HEK293 (cell line): ENCODE data around the gene FAM241A.

Experiments used
- CTCF ChIA-PET: fragments of 350-600 bp; formaldehyde crosslinking; extraction: SDS; loops from one replicate; lab custom pipeline; 2021; ENCODE audit warnings: antibody characterized with exemption; lab: Yijun Ruan, JAX
- POLR2A ChIA-PET: fragments of 300-600 bp; formaldehyde crosslinking; extraction: SDS; loops from one replicate; lab custom pipeline; 2020; ENCODE audit warnings: antibody characterized with exemption, inconsistent platforms; lab: Yijun Ruan, JAX
- H3K27ac ChIP-seq: fragments of 200-500 bp; sonication (Bioruptor generic); 2 replicates; pipeline ENCODE4 v1.5.1; 2014; ENCODE audit warnings: low read depth, low read length, control low read depth, inconsistent platforms; ENCODE audit errors: extremely low read depth
- H3K36me3 ChIP-seq, 2 experiments: fragments of 200-500 bp in 1 of 2; sonication (Bioruptor generic) in 1 of 2; 1 replicate in 1 of 2; 2 replicates in 1 of 2; pipeline ENCODE4 v1.5.1; 2014 to 2017; ENCODE audit warnings: inconsistent platforms in 2 of 2, low read length in 2 of 2; ENCODE audit not compliant: control insufficient read depth in 2 of 2, insufficient read depth in 1 of 2
- H3K4me1 ChIP-seq: fragments of 200-500 bp; sonication (Bioruptor generic); 2 replicates; pipeline ENCODE4 v1.5.1; 2014; ENCODE audit warnings: mild to moderate bottlenecking, low read length, inconsistent platforms; ENCODE audit not compliant: control insufficient read depth, insufficient read depth
- H3K4me3 ChIP-seq: 2 replicates; pipeline ENCODE4 v1.5.1; 2011; ENCODE audit warnings: low read depth, mild to moderate bottlenecking, control low read depth, low read length, moderate library complexity
- H3K9me3 ChIP-seq: fragments of 200-500 bp; sonication (Bioruptor generic); 2 replicates; pipeline ENCODE4 v1.5.1; 2014; ENCODE audit warnings: low read depth, low read length, inconsistent platforms; ENCODE audit not compliant: control insufficient read depth, insufficient read depth
- MEIS1 ChIP-seq: sonication (generic); formaldehyde crosslinking; IDR thresholded peaks from 2 replicates; pipeline ENCODE4 v1.8.1; 2022; ENCODE audit warnings: missing genetic modification reagents, mild to moderate bottlenecking, borderline replicate concordance
- PRDM4 ChIP-seq: fragments of 450-650 bp; formaldehyde crosslinking; IDR thresholded peaks from 2 replicates; pipeline ENCODE4 v1.5.1; 2017; ENCODE audit warnings: missing biosample characterization, missing genetic modification characterization
- REPIN1 ChIP-seq: fragments of 450-650 bp; formaldehyde crosslinking; IDR thresholded peaks from 2 replicates; pipeline ENCODE4 v1.5.1; 2017; ENCODE audit warnings: missing biosample characterization, missing genetic modification characterization, low read depth
- SCRT2 ChIP-seq: fragments of 450-650 bp; formaldehyde crosslinking; IDR thresholded peaks from 2 replicates; pipeline ENCODE4 v1.5.1; 2016; ENCODE audit warnings: missing biosample characterization, missing genetic modification characterization
- TRIM28 ChIP-seq: IDR thresholded peaks from 2 replicates; pipeline ENCODE4 v1.6.1; 2011; ENCODE audit warnings: low read length, control low read depth, borderline replicate concordance
- ZBTB1 ChIP-seq: fragments of 450-650 bp; formaldehyde crosslinking; IDR thresholded peaks from 2 replicates; pipeline ENCODE4 v1.5.1; 2016; ENCODE audit warnings: missing biosample characterization, missing genetic modification characterization
- ZBTB17 ChIP-seq: fragments of 450-650 bp; formaldehyde crosslinking; IDR thresholded peaks from 2 replicates; pipeline ENCODE4 v1.5.1; 2016; ENCODE audit warnings: missing biosample characterization, missing genetic modification characterization
- ZNF140 ChIP-seq: fragments of 450-650 bp; formaldehyde crosslinking; IDR thresholded peaks from 2 replicates; pipeline ENCODE4 v1.5.1; 2016; ENCODE audit warnings: missing biosample characterization, missing genetic modification characterization
- ZNF157 ChIP-seq: fragments of 450-650 bp; formaldehyde crosslinking; IDR thresholded peaks from 2 replicates; pipeline ENCODE4 v1.5.1; 2016; ENCODE audit warnings: missing biosample characterization, missing genetic modification characterization
- ZNF16 ChIP-seq: fragments of 450-650 bp; formaldehyde crosslinking; IDR thresholded peaks from 2 replicates; pipeline ENCODE4 v1.5.1; 2016; ENCODE audit warnings: low read depth, missing biosample characterization, missing genetic modification characterization
- ZNF266 ChIP-seq: fragments of 450-650 bp; formaldehyde crosslinking; IDR thresholded peaks from 2 replicates; pipeline ENCODE4 v1.5.1; 2016; ENCODE audit warnings: missing biosample characterization, missing genetic modification characterization, low read depth
- ZNF292 ChIP-seq: fragments of 450-650 bp; formaldehyde crosslinking; IDR thresholded peaks from 2 replicates; pipeline ENCODE4 v1.5.1; 2016; ENCODE audit warnings: low read depth, missing biosample characterization, missing genetic modification characterization, borderline replicate concordance
- ZNF324 ChIP-seq: fragments of 450-650 bp; formaldehyde crosslinking; IDR thresholded peaks from 2 replicates; pipeline ENCODE4 v1.5.1; 2016; ENCODE audit warnings: missing biosample characterization, missing genetic modification characterization
- ZNF335 ChIP-seq: fragments of 450-650 bp; formaldehyde crosslinking; conservative IDR thresholded peaks from 2 replicates; pipeline ENCODE4 v1.5.1; 2016; ENCODE audit warnings: missing biosample characterization, missing genetic modification characterization
- ZNF362 ChIP-seq: fragments of 450-650 bp; formaldehyde crosslinking; IDR thresholded peaks from 2 replicates; pipeline ENCODE4 v1.5.1; 2016; ENCODE audit warnings: missing biosample characterization, missing genetic modification characterization
- ZNF37A ChIP-seq: fragments of 450-650 bp; IDR thresholded peaks from 2 replicates; pipeline ENCODE4 v1.5.1; 2018; ENCODE audit warnings: missing biosample characterization, missing genetic modification characterization
- ZNF416 ChIP-seq: fragments of 450-650 bp; formaldehyde crosslinking; IDR thresholded peaks from 2 replicates; pipeline ENCODE4 v1.5.1; 2016; ENCODE audit warnings: missing biosample characterization, missing genetic modification characterization
- ZNF473 ChIP-seq: fragments of 450-650 bp; formaldehyde crosslinking; IDR thresholded peaks from 2 replicates; pipeline ENCODE4 v1.5.1; 2017; ENCODE audit warnings: missing biosample characterization, missing genetic modification characterization
- ZNF48 ChIP-seq: fragments of 450-650 bp; formaldehyde crosslinking; IDR thresholded peaks from 2 replicates; pipeline ENCODE4 v1.5.1; 2016; ENCODE audit warnings: missing biosample characterization, missing genetic modification characterization
- ZNF580 ChIP-seq: fragments of 450-650 bp; formaldehyde crosslinking; IDR thresholded peaks from 2 replicates; pipeline ENCODE4 v1.5.1; 2016; ENCODE audit warnings: missing biosample characterization, missing genetic modification characterization
- ZSCAN4 ChIP-seq: fragments of 450-650 bp; formaldehyde crosslinking; IDR thresholded peaks from 2 replicates; pipeline ENCODE4 v1.5.1; 2017; ENCODE audit warnings: missing biosample characterization, missing genetic modification characterization

The FAM241A gene

GRCh38 chr4:112102875-112103370, 42.3 kb upstream of the FAM241A start:
- no peaks in the 10 kb centered on the region for H3K36me3 ChIP-seq
- no peaks in the 10 kb centered on the region for H3K4me1 ChIP-seq
- CTCF ChIA-PET = interaction anchor here (0.6 to 5.5 kb wide), 5 partner anchors 133 to 421 kb away, joined by 3 to 67 read pairs (median 4); partner anchors contain the start of gene AP1AR
- TF ChIP-seq ZNF473 (tag by site-specific recombination) (no peak), ZNF37A (no peak), PRDM4 (no peak), ZNF48 (no peak)
- TF ChIP-seq, all 188 proteins: peak for 0
- Histone ChIP-seq H3K27ac (no peak overlapping the region), H3K4me3 (no peak overlapping the region), H3K9me3 (no peaks in the 10 kb centered on the region)
- POLR2A ChIA-PET = no interaction called here

- H3K27ac ChIP-seq = no peak overlapping the region
- ChIA-PET CTCF (interaction anchor here (0.6 to 0.7 kb wide), 4 partner anchors 11 to 222 kb away, joined by 3 to 4 read pairs (median 3); no protein-coding TSS in a partner anchor), POLR2A (no interaction called here)
- H3K4me3 ChIP-seq = no peak overlapping the region
- H3K4me1 ChIP-seq = no peaks in the 10 kb centered on the region
- no peaks in the 10 kb centered on the region for H3K36me3 ChIP-seq
- TF ChIP-seq ZSCAN4 (tag by site-specific recombination) (no peak), SCRT2 (tag by site-specific recombination) (peak; percentile 37; the same call in 1 of the 2 replicates), ZNF324 (no peak), ZNF362 (tag by site-specific recombination) (no peak), ZNF292 (tag by site-specific recombination) (no peak)
- no peaks in the 10 kb centered on the region for H3K9me3 ChIP-seq
These were observed 39.9 kb upstream of the FAM241A start for GRCh38 chr4:112105201-112105969.

- CTCF ChIA-PET = interaction anchor here (2.1 kb wide), 1 partner anchor 9 kb away, joined by 6 read pairs; no protein-coding TSS in a partner anchor
- no peaks in the 10 kb centered on the region for H3K4me1 ChIP-seq
- no peaks in the 10 kb centered on the region for H3K36me3 ChIP-seq
These were observed 35.7 kb upstream of the FAM241A start for GRCh38 chr4:112109360-112110058.

GRCh38 chr4:112110059-112110425, 35.2 kb upstream of the FAM241A start:
- Histone ChIP-seq H3K9me3 (no peaks in the 10 kb centered on the region), H3K36me3 (no peaks in the 10 kb centered on the region), H3K4me1 (no peaks in the 10 kb centered on the region), H3K4me3 (no peak overlapping the region), H3K27ac (no peak overlapping the region)
- POLR2A ChIA-PET = no interaction called here
- TF ChIP-seq ZNF16 (tag by site-specific recombination) (no peak), MEIS1 (CRISPR knock-in tag) (no peak), ZNF580 (no peak), REPIN1 (no peak), ZNF157 (no peak), SCRT2 (tag by site-specific recombination) (no peak), TRIM28 (no peak), ZBTB1 (tag by site-specific recombination) (no peak), ZNF266 (tag by site-specific recombination) (no peak), ZNF140 (tag by site-specific recombination) (no peak)
- CTCF ChIA-PET = interaction anchor here (0.8 to 2.1 kb wide), 2 partner anchors 10 kb away, joined by 3 to 6 read pairs; no protein-coding TSS in a partner anchor

More at GRCh38 chr4:112109360-112110058, 35.7 kb upstream of the FAM241A start:
- TF ChIP-seq ZNF335 (tag by site-specific recombination) (peak; percentile 60), ZBTB17 (tag by site-specific recombination) (peak; percentile 35; the same call in 1 of the 2 replicates), ZNF416 (tag by site-specific recombination) (no peak)
- Histone ChIP-seq H3K4me3 (no peak overlapping the region), H3K27ac (no peak overlapping the region), H3K9me3 (no peaks in the 10 kb centered on the region)
- POLR2A ChIA-PET = no interaction called here
